ENCODE data around the gene DNAJA3.
A peak's percentile ranks its signal among the peaks of the same experiment; 100 is the strongest.

DNAJA3 gene
- 18.4 to 41.8 reads per million in 2 donors for total RNA-seq

- peak; percentile 84 to 97 (median 90) for DNase-seq
These were observed at the start of gene DNAJA3 for GRCh38 chr16:4425378-4426020. TSS of gene DNAJA3 (plus strand) at chr16:4425868. CDS start at chr16:4425882, 14 bp downstream.

- DNase-seq: no peak
These were observed 49.4 kb upstream of the DNAJA3 start for GRCh38 chr16:4376126-4376892.

- DNase-seq: no peak
These were observed 48.6 kb upstream of the DNAJA3 start for GRCh38 chr16:4376893-4377572.

GRCh38 chr16:4377573-4378154, 48.0 kb upstream of the DNAJA3 start:
- DNase-seq: no peak

GRCh38 chr16:4378161-4378666, 47.5 kb upstream of the DNAJA3 start:
- no peak for DNase-seq

GRCh38 chr16:4378999-4379690, 46.5 kb upstream of the DNAJA3 start:
- DNase-seq: no peak

DNA sequence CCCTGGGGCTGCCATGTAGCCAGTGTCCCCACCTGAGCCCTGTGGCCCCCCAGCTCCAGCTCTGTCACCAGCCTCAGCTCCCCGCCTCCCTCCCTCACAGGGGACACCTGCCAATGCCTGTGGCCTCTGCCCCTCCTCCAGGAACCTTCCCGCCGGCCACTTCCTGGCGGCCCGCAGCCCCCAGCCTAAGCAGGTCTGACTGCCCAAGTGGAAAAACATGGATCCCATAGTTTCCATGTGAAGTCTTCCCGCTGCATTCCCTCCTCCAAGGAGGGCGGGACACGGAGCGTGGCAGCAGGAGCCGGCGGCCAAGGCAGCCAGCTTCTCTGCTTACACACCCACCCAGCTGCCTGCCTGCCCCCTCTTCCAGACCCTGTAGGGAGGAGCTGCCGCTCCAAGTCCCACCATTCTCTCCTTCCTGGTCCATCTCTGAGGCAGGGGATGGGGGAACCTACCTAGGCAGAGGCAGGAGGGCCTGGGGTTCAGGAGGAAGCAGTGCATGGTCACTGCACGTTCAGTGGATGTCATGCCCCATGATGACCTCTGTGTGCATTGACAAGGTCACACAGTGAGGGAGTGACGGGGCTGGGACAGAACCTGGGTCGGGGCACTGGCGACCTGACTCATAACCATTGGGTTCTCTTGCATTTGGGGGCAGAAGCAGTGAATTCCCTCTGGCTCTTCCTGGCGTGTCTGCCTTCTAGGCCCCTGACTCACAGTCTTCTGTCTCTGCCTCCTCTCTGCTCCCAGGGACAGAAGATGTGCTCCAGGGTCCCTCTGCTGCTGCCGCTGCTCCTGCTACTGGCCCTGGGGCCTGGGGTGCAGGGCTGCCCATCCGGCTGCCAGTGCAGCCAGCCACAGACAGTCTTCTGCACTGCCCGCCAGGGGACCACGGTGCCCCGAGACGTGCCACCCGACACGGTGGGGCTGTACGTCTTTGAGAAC, 45.3 kb upstream of the DNAJA3 start:
- DNase-seq: no peak

- DNase-seq: no peak
These were observed 44.4 kb upstream of the DNAJA3 start for GRCh38 chr16:4381072-4381934.

- DNase-seq: no peak
These were observed 43.5 kb upstream of the DNAJA3 start for GRCh38 chr16:4381935-4382794.

DNA sequence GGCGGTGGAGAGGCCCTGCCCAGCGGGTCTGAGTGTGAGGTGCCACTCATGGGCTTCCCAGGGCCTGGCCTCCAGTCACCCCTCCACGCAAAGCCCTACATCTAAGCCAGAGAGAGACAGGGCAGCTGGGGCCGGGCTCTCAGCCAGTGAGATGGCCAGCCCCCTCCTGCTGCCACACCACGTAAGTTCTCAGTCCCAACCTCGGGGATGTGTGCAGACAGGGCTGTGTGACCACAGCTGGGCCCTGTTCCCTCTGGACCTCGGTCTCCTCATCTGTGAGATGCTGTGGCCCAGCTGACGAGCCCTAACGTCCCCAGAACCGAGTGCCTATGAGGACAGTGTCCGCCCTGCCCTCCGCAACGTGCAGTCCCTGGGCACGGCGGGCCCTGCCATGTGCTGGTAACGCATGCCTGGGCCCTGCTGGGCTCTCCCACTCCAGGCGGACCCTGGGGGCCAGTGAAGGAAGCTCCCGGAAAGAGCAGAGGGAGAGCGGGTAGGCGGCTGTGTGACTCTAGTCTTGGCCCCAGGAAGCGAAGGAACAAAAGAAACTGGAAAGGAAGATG, 42.8 kb upstream of the DNAJA3 start:
- no peak for DNase-seq

GRCh38 chr16:4383591-4384444, 41.9 kb upstream of the DNAJA3 start:
- DNase-seq: no peak

DNA sequence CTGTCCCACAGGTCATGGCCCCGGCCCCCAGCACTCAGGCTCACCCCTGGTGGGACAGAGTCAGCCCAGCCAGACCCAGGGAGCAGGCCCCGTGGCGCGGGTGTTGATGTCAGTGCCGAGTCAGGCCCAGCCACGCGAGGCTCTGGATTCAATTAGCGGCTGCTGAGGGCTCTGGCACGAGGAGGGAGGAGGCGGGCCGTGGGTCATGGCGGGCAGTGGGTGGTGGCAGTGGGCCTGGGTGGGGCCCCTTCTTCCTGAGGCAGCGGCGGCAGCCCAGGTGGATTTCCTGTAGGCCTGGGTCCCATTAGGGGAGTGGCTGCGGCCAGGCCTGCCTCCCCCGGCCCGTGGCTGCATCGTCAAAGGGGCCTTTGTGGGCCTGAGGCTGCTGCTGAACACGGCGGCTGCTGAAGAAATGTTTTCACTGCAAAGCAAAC, 41.1 kb upstream of the DNAJA3 start:
- DNase-seq: no peak

- no peak for DNase-seq
These were observed 40.4 kb upstream of the DNAJA3 start for GRCh38 chr16:4385066-4385788.

DNA sequence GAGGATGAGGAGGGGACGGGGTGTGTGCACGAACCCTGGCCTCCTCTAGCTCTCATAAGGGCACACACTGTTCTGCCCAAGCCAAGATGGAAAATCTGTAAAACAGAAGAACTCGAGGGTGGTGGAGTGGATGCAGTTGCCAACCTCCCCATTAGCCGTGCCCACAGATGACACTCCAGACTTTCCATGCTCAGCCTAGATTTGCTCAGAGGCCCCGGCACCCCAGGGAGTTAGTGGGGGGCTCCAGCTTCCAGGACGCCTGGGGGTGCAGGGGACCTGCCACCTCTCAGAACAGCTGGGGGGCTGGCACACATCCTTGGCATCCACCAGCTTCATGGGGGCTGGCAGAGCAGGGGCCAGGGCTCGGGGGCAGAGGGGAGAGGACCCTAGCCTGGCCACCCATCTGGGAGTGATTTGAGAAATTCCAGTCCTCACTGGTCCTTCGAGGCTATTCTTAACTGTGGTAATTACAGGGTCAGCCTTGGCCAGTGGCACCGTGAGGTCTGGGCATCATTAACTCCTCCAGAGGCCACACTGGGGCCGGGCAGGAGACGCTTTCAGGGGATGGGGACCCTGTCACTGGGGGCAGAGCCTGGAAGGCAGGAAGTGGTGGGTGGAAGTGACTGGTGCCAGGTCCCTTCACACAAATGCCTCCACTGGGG, 39.7 kb upstream of the DNAJA3 start:
- no peak for DNase-seq

GRCh38 chr16:4386451-4386805, 39.2 kb upstream of the DNAJA3 start:
- no peak for DNase-seq

DNA sequence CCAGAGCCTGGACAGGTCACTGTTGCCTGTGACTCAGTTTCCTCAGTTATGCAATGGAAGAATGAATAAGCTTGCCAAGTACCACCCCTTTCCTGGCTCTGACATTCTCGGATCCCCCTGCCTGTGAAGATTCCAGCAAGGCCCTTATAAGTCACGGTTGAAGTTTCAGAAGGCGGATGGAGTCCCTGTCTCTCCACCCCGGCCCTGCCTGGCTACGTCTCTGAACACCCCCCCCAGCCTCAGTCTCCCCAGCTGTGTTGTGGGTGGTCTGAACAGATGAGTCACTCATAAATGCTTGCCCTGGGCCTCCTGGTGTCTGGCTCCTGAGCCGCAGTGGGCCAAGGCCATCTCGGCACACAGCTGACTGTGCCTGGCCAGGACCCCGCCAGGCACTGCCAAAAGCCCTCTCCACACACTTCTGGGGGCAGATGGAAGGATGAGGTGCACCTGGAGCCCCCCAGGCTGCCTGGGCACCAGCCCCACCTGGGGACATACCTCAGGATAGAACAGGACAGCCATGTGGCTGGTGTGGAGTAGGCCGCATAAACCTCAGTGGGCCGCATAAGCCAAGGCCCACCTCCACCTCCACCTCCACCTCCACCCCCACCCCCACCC, 38.6 kb upstream of the DNAJA3 start:
- no peak for DNase-seq
